Transverse colon (tissue), 4 donors: ENCODE measurements around the gene HHATL. TPM values are rescaled to one million over a fixed set of nuclear protein-coding genes. Genes with fewer than 3 reads are reported as not detected.

Source experiments
- DNase-seq: peaks from one replicate; pipeline ENCODE4 v3.0.0-alpha.2; 2019
- H3K27ac ChIP-seq, 4 donors: fragments of 200-600 bp; sonication (generic); 2 replicates each; pipeline ENCODE4 v1.5.1; 2016 to 2018; ENCODE audit warnings: inconsistent platforms in 4 of 4
- H3K27me3 ChIP-seq: fragments of 200-600 bp; sonication (generic); 2 replicates; pipeline ENCODE4 v1.5.1; 2017; ENCODE audit warnings: inconsistent platforms
- H3K36me3 ChIP-seq, 4 donors: fragments of 200-600 bp; sonication (generic); 2 replicates each; pipeline ENCODE4 v1.5.1; 2017 to 2019; ENCODE audit warnings: inconsistent platforms in 4 of 4
- H3K4me1 ChIP-seq, 4 donors: fragments of 200-600 bp; sonication (generic); 2 replicates each; pipeline ENCODE4 v1.5.1; 2017 to 2020; ENCODE audit warnings: inconsistent platforms in 4 of 4
- H3K4me3 ChIP-seq, 4 donors: fragments of 200-600 bp; sonication (generic); 1 replicate in 1 of 4; 2 replicates in 3 of 4; pipeline versions ENCODE4 v1.5.1 to v1.6.1; 2017 to 2019; ENCODE audit warnings: inconsistent platforms in 4 of 4
- H3K9me3 ChIP-seq, 2 donors: fragments of 200-600 bp; sonication (generic); 2 replicates each; pipeline ENCODE4 v1.5.1; 2017 to 2019; ENCODE audit warnings: inconsistent platforms in 2 of 2
- CTCF ChIP-seq, 5 experiments: fragments of 200-600 bp in 3 of 5; fragments of 450-650 bp in 2 of 5; sonication (generic) in 3 of 5; IDR thresholded peaks; 1 replicate in 2 of 5; 2 replicates in 3 of 5; pipeline ENCODE4 v1.5.1; 2016 to 2017; ENCODE audit warnings: antibody characterized with exemption in 5 of 5, inconsistent platforms in 3 of 5, mild to moderate bottlenecking in 2 of 5, moderate library complexity in 1 of 5
- EP300 ChIP-seq: sonication (generic); formaldehyde crosslinking; IDR thresholded peaks from one replicate; pipeline ENCODE4 v1.6.1; 2017; ENCODE audit warnings: antibody characterized with exemption, low read depth
- POLR2A ChIP-seq: fragments of 450-650 bp; IDR thresholded peaks from one replicate; pipeline ENCODE4 v1.6.1; 2016; ENCODE audit warnings: antibody characterized with exemption, mild to moderate bottlenecking, moderate library complexity
- POLR2AphosphoS5 ChIP-seq, 3 donors: sonication (generic); formaldehyde crosslinking; IDR thresholded peaks; one replicate each; pipeline ENCODE4 v1.6.1; 2016; ENCODE audit warnings: antibody characterized with exemption in 3 of 3
- WGBS, 2 donors: methylation state at CpG; one replicate each; pipeline ENCODE4 v1.1.5; 2018; ENCODE audit warnings: low coverage in 1 of 2; 5-methylcytosine and 5-hydroxymethylcytosine counted together
- in situ Hi-C, 4 donors: fragments of 200-750 bp; cut with MboI; loops; one replicate each; pipeline versions ENCODE4 v1.15.0 to v1.15.1; 2017; ENCODE audit warnings: low sequenced_read_pairs in 3 of 4, low pct_ligation_motif_present in 1 of 4, low pct_unique_long_range_greater_than_20kb in 1 of 4
- intact Hi-C: fragments of 100-400 bp; cut with DNase I; formaldehyde crosslinking; loops from one replicate; pipeline ENCODE4 v1.15.1; 2023; ENCODE audit warnings: low total_unique reads
- total RNA-seq, 4 donors: library from RNA; depleted of rRNA; stranded (reverse); fragments of >200 nt; gene quantifications; one replicate each; pipeline ENCODE4 v1.1.0, GENCODE V29; 2016

HHATL gene
- total RNA-seq, 4 donors from 2014 or later: 0.27 TPM; not detected in 3

GRCh38 chr3:42700366-42701288 lies 2.0 kb downstream of the HHATL start:
- no peak for DNase-seq
- H3K36me3 ChIP-seq: no peaks in the 10 kb centered on the region
- no peak overlapping the region for H3K4me3 ChIP-seq
- H3K27me3 ChIP-seq: no peaks in the 10 kb centered on the region
- no peaks in the 10 kb centered on the region for H3K4me1 ChIP-seq
- no peaks in the 10 kb centered on the region for H3K9me3 ChIP-seq
- 63 to 84% methylated on average over 3 to 12 of the region's 15 CpGs for WGBS, 2 donors
- TF ChIP-seq CTCF (IDR thresholded peaks at IDR 0.05) (no peak), EP300 (no peak), POLR2AphosphoS5 (IDR thresholded peaks at IDR 0.05) (no peak), POLR2A (no peak)
- intact Hi-C loops: no loop called here
- in situ Hi-C loops: no loop called here
- H3K27ac ChIP-seq: no peak overlapping the region

DNA sequence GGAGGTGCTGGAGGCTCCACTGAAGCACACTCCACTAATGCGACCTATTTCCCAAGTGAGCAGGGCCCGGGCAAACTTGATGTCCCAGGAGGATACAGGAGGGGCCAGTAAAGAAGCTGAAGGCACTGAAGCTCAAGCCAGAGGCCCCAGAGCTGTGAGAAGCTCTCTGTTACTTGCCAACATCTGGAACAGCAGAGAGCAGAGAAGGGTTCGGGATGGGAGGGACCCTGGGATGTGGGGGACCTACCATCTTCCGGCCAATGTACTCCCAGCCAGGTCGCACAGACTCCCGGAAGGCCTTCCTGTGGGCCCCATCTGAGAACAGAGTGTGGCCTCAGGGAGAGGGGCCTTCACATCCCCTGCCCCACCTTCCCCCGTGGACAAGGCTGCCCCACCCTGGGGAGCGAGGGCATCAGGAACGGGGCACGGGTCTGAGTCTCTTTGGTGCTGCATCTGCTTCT lies 3.1 kb downstream of the HHATL start:
- H3K4me1 ChIP-seq: no peaks in the 10 kb centered on the region
- DNase-seq: no peak
- intact Hi-C loops: no loop called here
- 60 to 72% methylated on average over 1 to 10 of the region's 10 CpGs for WGBS, 2 donors
- no peak overlapping the region for H3K27ac ChIP-seq
- no peak overlapping the region for H3K4me3 ChIP-seq
- H3K9me3 ChIP-seq: no peaks in the 10 kb centered on the region
- H3K36me3 ChIP-seq: no peaks in the 10 kb centered on the region
- TF ChIP-seq CTCF (IDR thresholded peaks at IDR 0.05) (no peak), EP300 (no peak)
- in situ Hi-C loops: no loop called here
- H3K27me3 ChIP-seq: no peaks in the 10 kb centered on the region

DNA sequence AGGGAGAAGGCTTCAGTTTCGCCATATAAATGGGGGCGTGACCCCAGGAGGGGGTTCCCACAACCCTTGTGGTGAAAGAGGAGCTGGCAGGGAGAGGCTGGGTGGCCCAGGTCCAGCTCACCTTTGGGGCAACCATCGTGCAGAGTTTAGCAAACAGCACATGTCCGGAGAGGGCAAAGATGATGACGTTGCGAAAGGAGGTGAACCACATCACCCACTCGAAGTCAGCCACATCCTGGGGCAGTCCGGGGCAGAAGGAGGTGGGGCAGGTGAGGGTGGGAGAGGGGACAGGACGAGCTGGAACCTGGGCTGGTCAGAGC lies 3.7 kb downstream of the HHATL start:
- intact Hi-C loops: no loop called here
- DNase-seq: no peak
- H3K36me3 ChIP-seq: no peaks in the 10 kb centered on the region
- H3K27ac ChIP-seq: no peak overlapping the region
- H3K27me3 ChIP-seq: no peaks in the 10 kb centered on the region
- 56 to 69% methylated on average over 7 to 9 of the region's 9 CpGs for WGBS, 2 donors
- H3K9me3 ChIP-seq: no peaks in the 10 kb centered on the region
- TF ChIP-seq CTCF (IDR thresholded peaks at IDR 0.05) (no peak), POLR2A (no peak), POLR2AphosphoS5 (IDR thresholded peaks at IDR 0.05) (no peak), EP300 (no peak)
- no peak overlapping the region for H3K4me3 ChIP-seq
- no peaks in the 10 kb centered on the region for H3K4me1 ChIP-seq
- in situ Hi-C loops: no loop called here

DNA sequence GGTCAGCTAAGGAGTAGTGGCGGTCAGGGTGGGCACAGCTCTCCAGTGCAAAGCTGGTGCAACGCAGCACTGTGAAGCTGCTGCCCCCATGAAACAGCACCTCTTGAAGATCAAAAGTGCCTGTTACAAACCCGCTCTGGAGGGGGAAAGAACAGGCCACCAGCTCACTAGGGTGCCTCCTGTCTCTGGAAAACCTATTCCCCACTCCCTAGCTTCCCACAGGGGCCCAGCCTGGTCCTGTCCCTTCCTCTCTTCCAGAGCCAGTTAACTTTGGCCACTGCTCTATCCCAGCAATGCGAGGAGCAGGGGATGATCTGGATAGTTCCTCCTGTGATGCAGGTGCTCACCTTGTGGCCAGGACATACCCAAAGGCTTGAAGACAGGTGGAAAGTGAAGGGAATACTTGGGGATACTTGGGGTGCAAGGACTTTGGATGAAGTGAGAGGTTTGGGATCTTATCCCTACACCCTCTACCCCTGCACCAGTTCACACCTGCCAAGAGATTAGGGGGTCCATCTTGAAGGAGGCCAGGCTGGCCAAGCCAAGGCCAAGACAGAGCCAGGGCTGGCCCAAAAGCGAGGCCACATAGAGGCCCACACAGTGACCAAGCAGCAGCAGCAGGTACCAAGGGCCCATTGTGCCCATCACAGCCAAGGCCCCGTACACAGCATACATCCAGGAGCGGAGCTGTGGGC lies 4.2 kb downstream of the HHATL start:
- intact Hi-C loops: no loop called here

More for the DNA sequence above, 4.2 kb downstream of the HHATL start:
- no peaks in the 10 kb centered on the region for H3K9me3 ChIP-seq
- DNase-seq: no peak
- no peaks in the 10 kb centered on the region for H3K27me3 ChIP-seq
- no peak for TF ChIP-seq POLR2AphosphoS5 (IDR thresholded peaks at IDR 0.05)
- no peak for TF ChIP-seq CTCF (IDR thresholded peaks at IDR 0.05)
- no peak for TF ChIP-seq EP300
- TF ChIP-seq POLR2A: no peak
- no peak overlapping the region for H3K27ac ChIP-seq
- H3K4me3 ChIP-seq: no peak overlapping the region
- H3K4me1 ChIP-seq: no peaks in the 10 kb centered on the region
- H3K36me3 ChIP-seq: no peaks in the 10 kb centered on the region
- in situ Hi-C loops: no loop called here
- 84 to 100% methylated on average over 1 to 7 of the region's 7 CpGs for WGBS, 2 donors
